ENCODE data around the gene SYP.

DNA sequence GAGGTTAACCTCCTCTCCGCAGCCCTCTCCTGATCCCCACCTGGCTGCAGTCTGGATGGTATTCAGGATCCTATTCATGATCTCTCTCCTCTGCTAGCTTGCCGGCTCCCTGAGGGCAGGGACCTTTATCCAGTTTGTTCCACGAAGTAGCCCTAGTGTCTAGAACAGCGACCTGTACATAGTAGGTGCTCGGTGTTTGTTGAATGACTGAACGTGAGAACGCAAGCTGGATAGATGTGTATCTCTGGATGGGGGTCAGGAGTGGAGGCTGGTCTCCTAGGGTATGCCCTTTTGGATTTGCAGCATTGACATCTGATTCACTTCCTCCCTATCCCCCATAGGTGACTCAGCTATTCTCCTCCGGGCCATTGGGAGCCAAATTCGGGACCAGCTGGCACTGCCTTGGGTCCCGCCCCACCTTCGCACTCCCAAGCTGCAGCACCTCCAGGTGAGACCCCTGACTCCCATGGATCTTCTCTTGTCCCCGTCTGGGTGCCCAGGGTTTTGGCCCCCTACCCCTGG is 42.6 kb upstream of the SYP start:
- no peak for TF ChIP-seq POLR2A (IDR thresholded peaks at IDR 0.05)
- TF ChIP-seq, protein P1, sequence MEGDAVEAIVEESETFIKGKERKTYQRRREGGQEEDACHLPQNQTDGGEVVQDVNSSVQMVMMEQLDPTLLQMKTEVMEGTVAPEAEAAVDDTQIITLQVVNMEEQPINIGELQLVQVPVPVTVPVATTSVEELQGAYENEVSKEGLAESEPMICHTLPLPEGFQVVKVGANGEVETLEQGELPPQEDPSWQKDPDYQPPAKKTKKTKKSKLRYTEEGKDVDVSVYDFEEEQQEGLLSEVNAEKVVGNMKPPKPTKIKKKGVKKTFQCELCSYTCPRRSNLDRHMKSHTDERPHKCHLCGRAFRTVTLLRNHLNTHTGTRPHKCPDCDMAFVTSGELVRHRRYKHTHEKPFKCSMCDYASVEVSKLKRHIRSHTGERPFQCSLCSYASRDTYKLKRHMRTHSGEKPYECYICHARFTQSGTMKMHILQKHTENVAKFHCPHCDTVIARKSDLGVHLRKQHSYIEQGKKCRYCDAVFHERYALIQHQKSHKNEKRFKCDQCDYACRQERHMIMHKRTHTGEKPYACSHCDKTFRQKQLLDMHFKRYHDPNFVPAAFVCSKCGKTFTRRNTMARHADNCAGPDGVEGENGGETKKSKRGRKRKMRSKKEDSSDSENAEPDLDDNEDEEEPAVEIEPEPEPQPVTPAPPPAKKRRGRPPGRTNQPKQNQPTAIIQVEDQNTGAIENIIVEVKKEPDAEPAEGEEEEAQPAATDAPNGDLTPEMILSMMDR (IDR thresholded peaks at IDR 0.05) = no peak
- no peak for TF ChIP-seq POLR2AphosphoS5 (IDR thresholded peaks at IDR 0.05)

Measured in prostate gland (tissue), 2 donors.